Glutamatergic neuron (in vitro differentiated cells): ENCODE results near the gene NR2F1-AS1. TPM values are rescaled to one million over a fixed set of nuclear protein-coding genes. Genes with fewer than 3 reads are reported as not detected.

ENCODE experiments used
- DNase-seq: peaks from one replicate; pipeline ENCODE4 v3.0.0; 2022
- H3K27ac Mint-ChIP-seq: one replicate; pipeline ENCODE4 v1.8.0; 2020; ENCODE audit warnings: mild to moderate bottlenecking, mixed read lengths, inconsistent platforms; ENCODE audit not compliant: unreplicated experiment
- H3K27me3 Mint-ChIP-seq: one replicate; pipeline ENCODE4 v1.8.0; 2020; ENCODE audit warnings: mild to moderate bottlenecking, moderate library complexity, mixed read lengths, inconsistent platforms; ENCODE audit not compliant: unreplicated experiment
- H3K36me3 Mint-ChIP-seq: one replicate; pipeline ENCODE4 v1.8.0; 2020; ENCODE audit warnings: mild to moderate bottlenecking, mixed read lengths, inconsistent platforms; ENCODE audit not compliant: unreplicated experiment
- H3K4me1 Mint-ChIP-seq: one replicate; pipeline ENCODE4 v1.8.0; 2020; ENCODE audit warnings: mild to moderate bottlenecking, low read depth, mixed read lengths, inconsistent platforms; ENCODE audit not compliant: unreplicated experiment
- H3K4me3 Mint-ChIP-seq: one replicate; pipeline ENCODE4 v1.8.0; 2020; ENCODE audit warnings: mild to moderate bottlenecking, mixed read lengths, inconsistent platforms; ENCODE audit not compliant: unreplicated experiment
- H3K9me3 Mint-ChIP-seq: one replicate; pipeline ENCODE4 v1.8.0; 2020; ENCODE audit warnings: mild to moderate bottlenecking, moderate library complexity, mixed read lengths, inconsistent platforms; ENCODE audit not compliant: unreplicated experiment
- total RNA-seq: library from RNA; stranded (reverse); fragmentation: NEBNext Ultra II Directional; extraction: Animal tissue kit (Norgen Biotek cat#: 25700); gene quantifications from one replicate; pipeline ENCODE4 v1.2.1, GENCODE V29; 2021; ENCODE audit not compliant: unreplicated experiment
- TF ChIP-seq, protein P1 (sequence below): fragments of 200-600 bp; sonication (generic); IDR thresholded peaks from one replicate; pipeline ENCODE4 v1.5.0; 2021; ENCODE audit not compliant: partially characterized antibody, unreplicated experiment

Gene NR2F1-AS1
- total RNA-seq, 1 donor from 2014 or later: 0.39 TPM

DNA sequence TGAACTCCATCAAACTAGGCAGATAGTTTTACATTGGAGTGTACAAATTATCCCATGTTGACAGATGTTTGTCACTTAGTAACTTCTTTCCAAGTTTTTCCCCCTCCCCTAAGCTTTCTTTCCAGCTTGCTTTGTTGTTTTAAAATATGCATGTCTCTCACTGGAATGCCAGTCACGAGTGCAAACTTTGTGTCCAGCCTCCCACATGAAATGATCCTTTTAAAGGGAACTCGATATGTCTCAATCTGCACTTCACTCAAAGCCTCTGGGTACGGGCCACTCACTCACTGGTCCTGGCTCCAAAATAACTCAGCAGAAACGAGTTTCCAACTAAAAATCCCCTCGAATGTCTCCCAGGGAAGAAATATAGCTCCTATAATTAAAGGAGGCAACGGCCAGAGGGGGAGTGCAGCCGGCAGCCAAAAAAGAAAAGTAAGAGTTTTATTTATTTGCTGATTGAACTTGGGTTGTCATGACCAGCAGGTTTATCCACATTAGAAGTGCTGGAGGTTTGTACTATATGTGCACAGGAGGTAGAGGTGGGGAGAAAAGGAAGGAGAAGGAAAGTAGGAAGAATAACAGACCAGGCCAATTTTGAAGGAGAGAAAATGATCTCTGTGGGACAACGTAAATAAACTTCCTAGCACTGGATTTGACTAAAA lies 19.5 kb upstream of the NR2F1-AS1 start:
- Mint-ChIP-seq H3K27ac (no peak overlapping the region), H3K36me3 (no peaks in the 10 kb centered on the region), H3K4me3 (no peak overlapping the region), H3K4me1 (peaks cover 2% of the 10 kb centered on the region), H3K9me3 (peaks cover 15% of the 10 kb centered on the region), H3K27me3 (peaks cover 38% of the 10 kb centered on the region)
- DNase-seq: no peak
- TF ChIP-seq, protein P1, sequence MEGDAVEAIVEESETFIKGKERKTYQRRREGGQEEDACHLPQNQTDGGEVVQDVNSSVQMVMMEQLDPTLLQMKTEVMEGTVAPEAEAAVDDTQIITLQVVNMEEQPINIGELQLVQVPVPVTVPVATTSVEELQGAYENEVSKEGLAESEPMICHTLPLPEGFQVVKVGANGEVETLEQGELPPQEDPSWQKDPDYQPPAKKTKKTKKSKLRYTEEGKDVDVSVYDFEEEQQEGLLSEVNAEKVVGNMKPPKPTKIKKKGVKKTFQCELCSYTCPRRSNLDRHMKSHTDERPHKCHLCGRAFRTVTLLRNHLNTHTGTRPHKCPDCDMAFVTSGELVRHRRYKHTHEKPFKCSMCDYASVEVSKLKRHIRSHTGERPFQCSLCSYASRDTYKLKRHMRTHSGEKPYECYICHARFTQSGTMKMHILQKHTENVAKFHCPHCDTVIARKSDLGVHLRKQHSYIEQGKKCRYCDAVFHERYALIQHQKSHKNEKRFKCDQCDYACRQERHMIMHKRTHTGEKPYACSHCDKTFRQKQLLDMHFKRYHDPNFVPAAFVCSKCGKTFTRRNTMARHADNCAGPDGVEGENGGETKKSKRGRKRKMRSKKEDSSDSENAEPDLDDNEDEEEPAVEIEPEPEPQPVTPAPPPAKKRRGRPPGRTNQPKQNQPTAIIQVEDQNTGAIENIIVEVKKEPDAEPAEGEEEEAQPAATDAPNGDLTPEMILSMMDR: no peak

DNA sequence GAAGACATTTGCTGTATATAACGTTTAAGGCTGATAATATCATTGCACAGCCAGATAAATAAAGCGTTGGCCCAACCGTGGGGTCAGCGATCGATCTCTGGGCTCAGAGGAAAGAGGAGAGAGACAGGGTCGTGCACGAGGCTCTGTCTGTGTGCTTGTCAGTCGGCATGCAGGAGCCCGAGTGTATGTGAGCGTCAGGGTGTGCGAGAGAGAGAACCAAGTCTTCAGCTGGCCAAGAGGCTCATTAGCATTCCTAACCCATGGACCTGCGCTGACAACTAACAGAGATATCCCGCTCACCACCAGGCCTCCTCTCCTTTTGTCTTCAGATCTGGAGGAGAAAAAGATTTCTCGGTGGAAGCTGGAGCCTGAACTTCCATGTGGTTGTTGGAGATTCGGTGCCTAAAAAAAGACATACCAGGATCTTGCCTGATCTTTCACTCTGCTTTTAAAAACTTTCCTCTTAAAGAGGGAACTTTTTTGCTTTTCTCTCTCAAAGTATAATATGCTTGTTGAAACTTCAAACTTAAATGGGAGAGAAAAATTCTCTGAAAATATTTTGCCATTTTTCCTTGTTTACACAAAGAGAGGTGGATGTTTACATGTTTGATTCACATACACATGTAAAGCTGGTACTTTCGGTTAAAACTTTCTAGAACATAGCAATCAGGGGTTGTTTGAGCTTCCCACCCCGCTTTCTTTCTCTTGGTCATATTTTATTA lies 18.5 kb upstream of the NR2F1-AS1 start:
- Mint-ChIP-seq H3K27me3 (peaks cover 33% of the 10 kb centered on the region), H3K4me1 (peaks cover 3% of the 10 kb centered on the region), H3K27ac (no peak overlapping the region), H3K9me3 (peaks cover 13% of the 10 kb centered on the region), H3K36me3 (no peaks in the 10 kb centered on the region), H3K4me3 (no peak overlapping the region)
- TF ChIP-seq, protein P1: no peak
- DNase-seq: peak; percentile 19

DNA sequence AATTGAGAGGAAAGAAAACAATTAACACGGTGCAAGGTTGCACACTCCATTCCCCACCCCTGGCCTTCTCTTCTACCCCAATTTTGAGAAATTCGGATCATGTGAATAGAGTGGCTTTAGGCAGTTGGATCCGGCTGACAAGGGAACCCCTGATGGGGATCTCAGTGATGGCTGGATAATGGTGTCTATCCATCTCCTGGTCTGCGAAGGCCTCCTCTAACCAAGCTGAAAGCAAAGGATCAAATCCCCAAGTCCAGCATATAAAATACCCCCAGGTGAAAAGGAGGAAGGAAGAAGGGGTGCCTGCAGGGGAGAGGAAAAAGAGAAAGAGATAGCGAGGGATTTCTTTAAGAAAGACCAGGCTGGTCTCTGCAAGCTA lies 18.0 kb upstream of the NR2F1-AS1 start:
- TF ChIP-seq, protein P1: no peak
- Mint-ChIP-seq H3K4me3 (no peak overlapping the region), H3K27ac (no peak overlapping the region), H3K9me3 (peaks cover 13% of the 10 kb centered on the region), H3K4me1 (peaks cover 3% of the 10 kb centered on the region), H3K36me3 (no peaks in the 10 kb centered on the region), H3K27me3 (peaks cover 36% of the 10 kb centered on the region)
- no peak for DNase-seq

DNA sequence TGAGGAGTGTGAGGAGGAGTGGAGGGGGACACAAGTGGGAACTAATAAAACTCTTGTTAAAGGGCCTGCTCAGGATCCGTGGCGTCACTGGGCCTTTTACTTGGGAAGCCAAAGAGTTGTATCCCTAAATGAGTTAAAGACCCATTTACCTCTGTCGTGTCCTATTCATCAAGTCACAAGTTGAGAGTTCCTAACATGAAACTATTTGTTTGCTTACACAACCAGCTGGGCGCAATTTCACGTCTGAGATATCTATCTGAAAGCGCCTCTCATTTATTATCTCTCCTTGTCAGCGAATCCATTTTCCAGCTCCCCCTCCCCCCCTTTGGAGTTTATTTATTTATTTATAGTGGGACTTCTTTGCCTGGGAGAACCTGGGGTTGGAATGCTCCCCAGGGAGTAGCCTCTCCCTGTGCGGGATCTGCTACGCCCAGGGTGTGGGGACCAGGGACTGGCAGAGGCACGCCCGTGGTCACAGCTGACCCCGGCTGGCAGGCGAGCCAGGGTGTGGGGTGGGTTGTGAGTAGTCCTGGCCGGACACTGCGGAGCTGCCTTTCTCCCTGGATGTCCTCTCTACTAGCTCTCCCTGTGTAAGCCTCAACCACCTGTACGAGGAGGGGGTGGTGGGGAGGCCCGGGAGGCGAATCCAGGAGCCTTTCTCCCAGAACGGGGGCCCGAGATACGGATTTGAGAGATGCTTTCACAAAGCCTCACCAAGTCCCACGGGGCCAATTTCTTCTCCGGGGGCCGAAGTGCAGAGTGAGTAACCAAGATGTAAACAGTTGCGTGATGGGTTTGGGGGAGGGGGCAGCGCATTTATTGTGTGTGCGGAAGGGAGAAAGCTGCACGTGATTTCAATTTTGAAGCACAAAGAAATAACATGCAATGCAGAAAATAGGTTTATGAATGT lies 17.3 kb upstream of the NR2F1-AS1 start:
- H3K4me1 Mint-ChIP-seq: peaks cover 2% of the 10 kb centered on the region
- TF ChIP-seq, protein P1: no peak
- H3K4me3 Mint-ChIP-seq: no peak overlapping the region
- no peak overlapping the region for H3K27ac Mint-ChIP-seq
- H3K36me3 Mint-ChIP-seq: no peaks in the 10 kb centered on the region
- H3K9me3 Mint-ChIP-seq: peaks cover 12% of the 10 kb centered on the region
- H3K27me3 Mint-ChIP-seq: peaks cover 34% of the 10 kb centered on the region
- peak; percentile 27 for DNase-seq
